Measurements from ENCODE around the gene NDUFS7. TPM values are rescaled to one million over a fixed set of nuclear protein-coding genes. Genes with fewer than 3 reads are reported as not detected.
"Not testable (repeated sequence)": the region's sequence is repeated elsewhere in the genome, so short reads cannot be mapped to it uniquely, and the experiment has no call there.

The NDUFS7 gene
- total RNA-seq, 1 donor from 2014 or later = 67.7 TPM

- DNase-seq (ENCODE audit: low read depth in 2 of 2) = no peak
Measured at GRCh38 chr19:1417681-1418495, 34.2 kb downstream of the NDUFS7 start.

GRCh38 chr19:1418496-1418775 is 34.7 kb downstream of the NDUFS7 start:
- DNase-seq (ENCODE audit: low read depth in 2 of 2) = no peak

- DNase-seq (ENCODE audit: low read depth in 2 of 2) = no peak
Measured at GRCh38 chr19:1418951-1419738, 35.4 kb downstream of the NDUFS7 start.

- DNase-seq (ENCODE audit: low read depth in 2 of 2) = not testable (repeated sequence)
Measured at GRCh38 chr19:1420085-1420484, 36.4 kb downstream of the NDUFS7 start.

GRCh38 chr19:1420590-1420989 is 36.9 kb downstream of the NDUFS7 start:
- no peak for DNase-seq (ENCODE audit: low read depth in 2 of 2)

GRCh38 chr19:1421218-1421957 is 37.7 kb downstream of the NDUFS7 start:
- no peak for DNase-seq (ENCODE audit: low read depth in 2 of 2)

GRCh38 chr19:1421958-1422305 is 38.2 kb downstream of the NDUFS7 start:
- no peak for DNase-seq (ENCODE audit: low read depth in 2 of 2)

- peak; percentile 24 to 78 for DNase-seq (ENCODE audit: low read depth in 2 of 2)
Measured at GRCh38 chr19:1422360-1422759, 38.7 kb downstream of the NDUFS7 start.

- DNase-seq (ENCODE audit: low read depth in 2 of 2) = no peak
Measured at GRCh38 chr19:1422943-1423342, 39.2 kb downstream of the NDUFS7 start.

GRCh38 chr19:1423436-1424191 is 39.9 kb downstream of the NDUFS7 start:
- no peak for DNase-seq (ENCODE audit: low read depth in 2 of 2)

GRCh38 chr19:1424192-1424955 is 40.7 kb downstream of the NDUFS7 start:
- DNase-seq (ENCODE audit: low read depth in 2 of 2) = no peak

GRCh38 chr19:1425102-1425837 is 41.6 kb downstream of the NDUFS7 start:
- DNase-seq (ENCODE audit: low read depth in 2 of 2) = no peak

- DNase-seq (ENCODE audit: low read depth in 2 of 2) = no peak
Measured at GRCh38 chr19:1425902-1426301, 42.2 kb downstream of the NDUFS7 start.

- DNase-seq (ENCODE audit: low read depth in 2 of 2) = no peak
Measured at GRCh38 chr19:1426736-1427135, 43.0 kb downstream of the NDUFS7 start.

- DNase-seq (ENCODE audit: low read depth in 2 of 2) = no peak
Measured at GRCh38 chr19:1427221-1427920, 43.7 kb downstream of the NDUFS7 start.

GRCh38 chr19:1428738-1429391 is 45.2 kb downstream of the NDUFS7 start:
- DNase-seq (ENCODE audit: low read depth in 2 of 2) = no peak

- no peak for DNase-seq (ENCODE audit: low read depth in 2 of 2)
Measured at GRCh38 chr19:1429750-1430149, 46.0 kb downstream of the NDUFS7 start.

GRCh38 chr19:1430246-1430645 is 46.5 kb downstream of the NDUFS7 start:
- DNase-seq (ENCODE audit: low read depth in 2 of 2) = no peak
